HepG2 (cell line): Measurements from ENCODE around the gene PNMA8C. TPM values are rescaled to one million over a fixed set of nuclear protein-coding genes. Genes with fewer than 3 reads are reported as not detected.

Experiments
- ATAC-seq: fragments of 200-7000 bp; cut with Tn5 transposase; 3 replicates; pipeline ENCODE4 v1.9.1; 2020; ENCODE audit warnings: mild to moderate bottlenecking, moderate library complexity
- BruUV-seq: library from RNA; stranded (reverse); fragments of 400-500 nt; replicated peaks from 2 replicates; lab custom pipeline; 2021; lab: Mats Ljungman, UMichigan
- CTCF ChIA-PET: fragments of 300-600 bp; formaldehyde crosslinking; extraction: SDS; loops from one replicate; lab custom pipeline; 2021; ENCODE audit warnings: low total read pairs, inconsistent platforms, low intra/inter-chr PET ratio; lab: Yijun Ruan, JAX
- POLR2A ChIA-PET: fragments of 350-600 bp; sonication (Branson Sonifier 250); formaldehyde crosslinking; loops from one replicate; lab custom pipeline; 2020; ENCODE audit warnings: antibody characterized with exemption, inconsistent platforms; lab: Yijun Ruan, JAX
- DNase-seq: peaks from one replicate; pipeline ENCODE4 v3.0.0-alpha.2; 2015; ENCODE audit warnings: low spot score
- FAIRE-seq: peaks from 3 replicates; lab custom pipeline; 2011; peaks lifted over from hg19 to GRCh38; lab: Jason Lieb, UNC
- H2AFZ ChIP-seq: one replicate; pipeline ENCODE4 v1.6.1; 2011; ENCODE audit warnings: low read length, inconsistent platforms
- H3K27ac ChIP-seq: fragments of 300-600 bp; 3 replicates; pipeline ENCODE4 v1.8.0; 2011; ENCODE audit warnings: mixed run types, mild to moderate bottlenecking, mixed read lengths, low read length, inconsistent platforms; ENCODE audit not compliant: insufficient read depth; ENCODE audit errors: extremely low read length
- H3K27me3 ChIP-seq, 2 experiments: fragments of 200-600 bp in 1 of 2; 2 replicates in 1 of 2; 3 replicates in 1 of 2; pipeline versions ENCODE4 v1.6.0 to v1.8.0; 2011; ENCODE audit warnings: low read length in 2 of 2, mild to moderate bottlenecking in 2 of 2, moderate library complexity in 2 of 2, inconsistent platforms in 1 of 2; ENCODE audit not compliant: insufficient read depth in 2 of 2, control insufficient read depth in 1 of 2
- H3K36me3 ChIP-seq, 2 experiments: fragments of 200-600 bp in 1 of 2; replicated peaks in 1 of 2; 2 replicates in 1 of 2; 3 replicates in 1 of 2; pipeline versions ENCODE4 v1.5.1 to v1.8.0; 2011; ENCODE audit warnings: low read length in 2 of 2, inconsistent platforms in 1 of 2; ENCODE audit not compliant: insufficient read depth in 2 of 2, control insufficient read depth in 1 of 2
- H3K4me1 ChIP-seq: 2 replicates; pipeline ENCODE4 v1.5.1; 2012; ENCODE audit warnings: low read length, inconsistent platforms; ENCODE audit not compliant: insufficient read depth
- H3K4me2 ChIP-seq: 2 replicates; pipeline ENCODE4 v1.6.0; 2011; ENCODE audit warnings: low read depth, low read length, inconsistent platforms
- H3K4me3 ChIP-seq, 3 experiments: fragments of 200-600 bp in 1 of 3; sonication (generic), shearing (Covaris generic) in 1 of 3; replicated peaks in 1 of 3; 2 replicates each; pipeline ENCODE4 v1.5.1; 2011 to 2016; ENCODE audit warnings: low read length in 3 of 3, inconsistent platforms in 2 of 3, low read depth in 2 of 3, mild to moderate bottlenecking in 2 of 3, control low read depth in 1 of 3, mixed read lengths in 1 of 3; ENCODE audit not compliant: insufficient read depth in 1 of 3
- H3K79me2 ChIP-seq: one replicate; pipeline ENCODE4 v1.6.1; 2011; ENCODE audit warnings: low read length, inconsistent platforms; ENCODE audit not compliant: insufficient read depth
- H3K9ac ChIP-seq: 2 replicates; pipeline ENCODE4 v1.6.0; 2011; ENCODE audit warnings: mild to moderate bottlenecking, low read depth, low read length, inconsistent platforms; ENCODE audit not compliant: insufficient read depth
- H3K9me3 ChIP-seq: 2 replicates; pipeline ENCODE4 v1.5.1; 2012; ENCODE audit warnings: mild to moderate bottlenecking, low read length
- H4K20me1 ChIP-seq: 2 replicates; pipeline ENCODE4 v1.6.0; 2011; ENCODE audit warnings: inconsistent platforms, mild to moderate bottlenecking, low read length, moderate library complexity; ENCODE audit not compliant: insufficient read depth
- BATF2 ChIP-seq: sonication (generic); formaldehyde crosslinking; IDR thresholded peaks from 2 replicates; pipeline ENCODE4 v1.8.0; 2022; ENCODE audit warnings: mild to moderate bottlenecking, missing genetic modification reagents, moderate library complexity
- CEBPB ChIP-seq: IDR thresholded peaks from 2 replicates; pipeline ENCODE4 v1.6.1; 2011; ENCODE audit warnings: low read depth, low read length, improper control_type of control experiment, borderline replicate concordance
- CREB1 ChIP-seq, 2 experiments: fragments of 450-650 bp in 1 of 2; IDR thresholded peaks; 2 replicates each; pipeline ENCODE4 v1.6.1; 2016 to 2017; ENCODE audit warnings: control low read depth in 1 of 2, mild to moderate bottlenecking in 1 of 2, missing compliant biosample characterization in 1 of 2, missing genetic modification characterization in 1 of 2
- FOSL1 ChIP-seq: sonication (generic); formaldehyde crosslinking; IDR thresholded peaks from 2 replicates; pipeline ENCODE4 v1.9.0; 2021; ENCODE audit warnings: missing genetic modification reagents, borderline replicate concordance
- RFX1 ChIP-seq: fragments of 450-650 bp; IDR thresholded peaks from 2 replicates; pipeline ENCODE4 v1.6.1; 2017
- ZBED4 ChIP-seq: sonication (generic); formaldehyde crosslinking; IDR thresholded peaks from 2 replicates; pipeline ENCODE4 v1.4.0; 2020; ENCODE audit warnings: missing genetic modification reagents, borderline replicate concordance
- ZFX ChIP-seq: sonication (generic); formaldehyde crosslinking; IDR thresholded peaks from 2 replicates; pipeline ENCODE4 v1.4.0; 2020; ENCODE audit warnings: mild to moderate bottlenecking, low read depth, missing genetic modification reagents, moderate library complexity
- WGBS: methylation state at CpG from one replicate; pipeline ENCODE4 v1.1.6; 2017; ENCODE audit warnings: low lambda C conversion rate; 5-methylcytosine and 5-hydroxymethylcytosine counted together
- in situ Hi-C: cut with HindIII; loops from 2 replicates; pipeline ENCODE4 v1.10.0; 2017; ENCODE audit warnings: low pct_unique_long_range_greater_than_20kb; ENCODE audit not compliant: extremely low pct_ligation_motif_present
- intact Hi-C: fragments of 100-400 bp; cut with micrococcal nuclease; formaldehyde crosslinking; loops from one replicate; pipeline ENCODE4 v1.10.0; 2022; ENCODE audit not compliant: unreplicated experiment
- polyA plus RNA-seq, 8 experiments: library from polyadenylated mRNA; depleted of rRNA in 3 of 8; stranded (reverse) in 7 of 8; unstranded in 1 of 8; fragments of >200 nt; fragmentation: Illumina TruSeq in 4 of 8; extraction: Trizol in 4 of 8; gene quantifications; 2 replicates each; pipeline versions ENCODE4 v1.2.1 to v1.2.3, GENCODE V29; 2011 to 2016; ENCODE audit warnings: low read depth in 4 of 8, missing spikeins in 1 of 8, mixed read lengths in 1 of 8; ENCODE audit not compliant: insufficient read depth in 1 of 8
- total RNA-seq, 5 experiments: library from RNA; depleted of rRNA; stranded (reverse); fragments of >200 nt; fragmentation: Illumina TruSeq; extraction: Trizol; gene quantifications; 2 replicates each; pipeline ENCODE4 v1.2.3, GENCODE V29; 2016; ENCODE audit warnings: low read depth in 1 of 5

Gene PNMA8C
- total and polyA plus RNA-seq, 2 of the 13 experiments (the other 11 are each of a cell fraction or from before 2014, with no cell fraction given): not detected

- H3K27ac ChIP-seq: no peak overlapping the region
- ATAC-seq: no peak
- no peaks in the 10 kb centered on the region for H4K20me1 ChIP-seq
- H3K9me3 ChIP-seq: no peaks in the 10 kb centered on the region
- H3K4me1 ChIP-seq: no peaks in the 10 kb centered on the region
- no peak overlapping the region for H3K4me3 ChIP-seq
- intact Hi-C loops (no loop called here), in situ Hi-C loops (no loop called here)
- ChIA-PET CTCF (no interaction called here), POLR2A (no interaction called here)
- BruUV-seq: no TSS peak
- no peak overlapping the region for H3K9ac ChIP-seq
- H3K27me3 ChIP-seq: no peaks in the 10 kb centered on the region
- DNase-seq: no peak
- H3K4me2 ChIP-seq: no peak overlapping the region
- WGBS: 100% methylated on average over 1 of the region's 2 CpGs
- no peak overlapping the region for H2AFZ ChIP-seq
- H3K36me3 ChIP-seq: no peaks in the 10 kb centered on the region
- no peak for FAIRE-seq
- H3K79me2 ChIP-seq: no peaks in the 10 kb centered on the region
- TF ChIP-seq ZBED4 (CRISPR knock-in tag): no peak
- peak; percentile 48; the same call in 1 of the 2 replicates for TF ChIP-seq RFX1
- no peak for TF ChIP-seq CEBPB
- no peak for TF ChIP-seq FOSL1 (CRISPR knock-in tag)
- no peak for TF ChIP-seq CREB1 (IDR thresholded peaks at IDR 0.05)
- no peak for TF ChIP-seq CREB1 (CRISPR knock-in tag; IDR thresholded peaks at IDR 0.05)
- TF ChIP-seq ZFX (CRISPR knock-in tag): no peak
- no peak for TF ChIP-seq BATF2 (CRISPR knock-in tag)
- TF ChIP-seq, all 625 proteins: peak for 1
Measured at GRCh38 chr19:46460055-46460454, 31.3 kb upstream of the PNMA8C start.
